Measurements from ENCODE around the gene TERT. TPM values are rescaled to one million over a fixed set of nuclear protein-coding genes. Genes with fewer than 3 reads are reported as not detected.

TERT gene
- total and polyA plus RNA-seq, 3 experiments from 2014 or later, result 2.0 to 2.5 TPM; not detected in 1

GRCh38 chr5:1246711-1247431, 48.0 kb downstream of the TERT start:
- H3K27me3 ChIP-seq (ENCODE audit: insufficient read depth, low read length, poor library complexity, severe bottlenecking), result peaks cover 9% of the 10 kb centered on the region
- Mint-ChIP-seq H3K27me3 (peaks cover 5 to 11% of the 10 kb centered on the region in 2 donors), H3K9me3 (no peaks in the 10 kb centered on the region), H3K4me1 (peaks cover 0 to 2% (median 0%) of the 10 kb centered on the region in 3 donors), H3K36me3 (no peaks in the 10 kb centered on the region), H3K27ac (no peak overlapping the region), H3K4me3 (no peak overlapping the region)
- DNase-seq, result peak in 1 of 5 donors; percentile 8
- no peak overlapping the region for H3K4me3 ChIP-seq (ENCODE audit: low read length)
- ChIA-PET POLR2A (no interaction called here), CTCF (no interaction called here)
- H3K36me3 ChIP-seq (ENCODE audit: insufficient read depth, low read length), result no peaks in the 10 kb centered on the region
- H3K9me3 ChIP-seq (ENCODE audit: low read length), result no peaks in the 10 kb centered on the region
- no peak overlapping the region for H3K27ac ChIP-seq (ENCODE audit: low read depth, low read length)
- no peaks in the 10 kb centered on the region for H3K4me1 ChIP-seq (ENCODE audit: insufficient read depth, low read length)

GRCh38 chr5:1245905-1246576, 48.8 kb downstream of the TERT start:
- Histone ChIP-seq H3K27ac (ENCODE audit: low read depth, low read length) (no peak overlapping the region), H3K4me1 (ENCODE audit: insufficient read depth, low read length) (no peaks in the 10 kb centered on the region), H3K4me3 (ENCODE audit: low read length) (no peak overlapping the region), H3K36me3 (ENCODE audit: insufficient read depth, low read length) (no peaks in the 10 kb centered on the region), H3K27me3 (ENCODE audit: insufficient read depth, low read length, poor library complexity, severe bottlenecking) (peaks cover 9% of the 10 kb centered on the region), H3K9me3 (ENCODE audit: low read length) (no peaks in the 10 kb centered on the region)
- Mint-ChIP-seq H3K4me1 (peaks cover 0 to 2% (median 0%) of the 10 kb centered on the region in 3 donors), H3K36me3 (no peaks in the 10 kb centered on the region), H3K27me3 (peaks cover 5 to 11% of the 10 kb centered on the region in 2 donors), H3K9me3 (no peaks in the 10 kb centered on the region), H3K27ac (no peak overlapping the region), H3K4me3 (no peak overlapping the region)
- ChIA-PET POLR2A (no interaction called here), CTCF (no interaction called here)
- no peak for DNase-seq

- POLR2A ChIA-PET, result no interaction called here
Observed at GRCh38 chr5:1244976-1245375, 49.9 kb downstream of the TERT start.

GRCh38 chr5:1244255-1244654, 50.6 kb downstream of the TERT start:
- Mint-ChIP-seq H3K9me3 (no peaks in the 10 kb centered on the region), H3K27ac (no peak overlapping the region), H3K27me3 (peaks cover 5 to 10% of the 10 kb centered on the region in 2 donors), H3K36me3 (no peaks in the 10 kb centered on the region), H3K4me3 (no peak overlapping the region), H3K4me1 (peaks cover 0 to 2% (median 0%) of the 10 kb centered on the region in 3 donors)
- Histone ChIP-seq H3K9me3 (ENCODE audit: low read length) (no peaks in the 10 kb centered on the region), H3K4me3 (ENCODE audit: low read length) (no peak overlapping the region), H3K4me1 (ENCODE audit: insufficient read depth, low read length) (no peaks in the 10 kb centered on the region), H3K27me3 (ENCODE audit: insufficient read depth, low read length, poor library complexity, severe bottlenecking) (peaks cover 9% of the 10 kb centered on the region), H3K27ac (ENCODE audit: low read depth, low read length) (no peak overlapping the region), H3K36me3 (ENCODE audit: insufficient read depth, low read length) (no peaks in the 10 kb centered on the region)
- CTCF ChIA-PET, result no interaction called here
- POLR2A ChIA-PET, result no interaction called here
- no peak for DNase-seq

More at GRCh38 chr5:1244976-1245375, 49.9 kb downstream of the TERT start:
- H3K4me1 Mint-ChIP-seq, result peaks cover 0 to 2% (median 0%) of the 10 kb centered on the region in 3 donors
- H3K4me3 ChIP-seq (ENCODE audit: low read length), result no peak overlapping the region
- no peaks in the 10 kb centered on the region for H3K36me3 ChIP-seq (ENCODE audit: insufficient read depth, low read length)
- no peak for DNase-seq
- H3K27me3 Mint-ChIP-seq, result peaks cover 5 to 10% of the 10 kb centered on the region in 2 donors
- peaks cover 9% of the 10 kb centered on the region for H3K27me3 ChIP-seq (ENCODE audit: insufficient read depth, low read length, poor library complexity, severe bottlenecking)
- H3K27ac Mint-ChIP-seq, result no peak overlapping the region
- CTCF ChIA-PET, result no interaction called here
- no peaks in the 10 kb centered on the region for H3K36me3 Mint-ChIP-seq
- H3K4me3 Mint-ChIP-seq, result no peak overlapping the region
- no peaks in the 10 kb centered on the region for H3K9me3 ChIP-seq (ENCODE audit: low read length)
- no peak overlapping the region for H3K27ac ChIP-seq (ENCODE audit: low read depth, low read length)
- H3K4me1 ChIP-seq (ENCODE audit: insufficient read depth, low read length), result no peaks in the 10 kb centered on the region
- no peaks in the 10 kb centered on the region for H3K9me3 Mint-ChIP-seq

- no peaks in the 10 kb centered on the region for H3K36me3 ChIP-seq (ENCODE audit: insufficient read depth, low read length)
- H3K4me3 Mint-ChIP-seq, result no peak overlapping the region
- H3K4me1 ChIP-seq (ENCODE audit: insufficient read depth, low read length), result no peaks in the 10 kb centered on the region
- H3K4me3 ChIP-seq (ENCODE audit: low read length), result no peak overlapping the region
- no peaks in the 10 kb centered on the region for H3K36me3 Mint-ChIP-seq
- H3K27me3 Mint-ChIP-seq, result peaks cover 5 to 10% of the 10 kb centered on the region in 2 donors
- H3K27ac Mint-ChIP-seq, result peak overlapping the region in 1 of 8 donors; percentile 32
- H3K27ac ChIP-seq (ENCODE audit: low read depth, low read length), result no peak overlapping the region
- peaks cover 9% of the 10 kb centered on the region for H3K27me3 ChIP-seq (ENCODE audit: insufficient read depth, low read length, poor library complexity, severe bottlenecking)
- DNase-seq, result no peak
- H3K9me3 Mint-ChIP-seq, result no peaks in the 10 kb centered on the region
- ChIA-PET POLR2A (no interaction called here), CTCF (no interaction called here)
- peaks cover 0 to 2% (median 0%) of the 10 kb centered on the region in 3 donors for H3K4me1 Mint-ChIP-seq
- no peaks in the 10 kb centered on the region for H3K9me3 ChIP-seq (ENCODE audit: low read length)
Observed at GRCh38 chr5:1243487-1244130, 51.3 kb downstream of the TERT start.

- H3K36me3 ChIP-seq (ENCODE audit: insufficient read depth, low read length), result no peaks in the 10 kb centered on the region
- POLR2A ChIA-PET, result no interaction called here
- no peaks in the 10 kb centered on the region for H3K4me1 ChIP-seq (ENCODE audit: insufficient read depth, low read length)
- H3K27me3 ChIP-seq (ENCODE audit: insufficient read depth, low read length, poor library complexity, severe bottlenecking), result peaks cover 9% of the 10 kb centered on the region
- Mint-ChIP-seq H3K36me3 (no peaks in the 10 kb centered on the region), H3K27ac (no peak overlapping the region), H3K4me3 (no peak overlapping the region), H3K9me3 (no peaks in the 10 kb centered on the region), H3K4me1 (peaks cover 0 to 2% (median 0%) of the 10 kb centered on the region in 3 donors), H3K27me3 (peaks cover 5 to 8% of the 10 kb centered on the region in 2 donors)
- no peaks in the 10 kb centered on the region for H3K9me3 ChIP-seq (ENCODE audit: low read length)
- H3K4me3 ChIP-seq (ENCODE audit: low read length), result no peak overlapping the region
- no peak overlapping the region for H3K27ac ChIP-seq (ENCODE audit: low read depth, low read length)
- no peak for DNase-seq
- CTCF ChIA-PET, result no interaction called here
Observed at GRCh38 chr5:1242733-1243486, 52.0 kb downstream of the TERT start.

- Histone ChIP-seq H3K4me1 (ENCODE audit: insufficient read depth, low read length) (no peaks in the 10 kb centered on the region), H3K4me3 (ENCODE audit: low read length) (no peak overlapping the region), H3K36me3 (ENCODE audit: insufficient read depth, low read length) (no peaks in the 10 kb centered on the region), H3K27ac (ENCODE audit: low read depth, low read length) (no peak overlapping the region), H3K9me3 (ENCODE audit: low read length) (no peaks in the 10 kb centered on the region), H3K27me3 (ENCODE audit: insufficient read depth, low read length, poor library complexity, severe bottlenecking) (peaks cover 1% of the 10 kb centered on the region)
- no peak overlapping the region for H3K27ac Mint-ChIP-seq
- no peak for DNase-seq
- peaks cover 0 to 2% (median 0%) of the 10 kb centered on the region in 5 donors for H3K9me3 Mint-ChIP-seq
- POLR2A ChIA-PET, result no interaction called here
- peaks cover 0 to 4% of the 10 kb centered on the region in 2 donors for H3K27me3 Mint-ChIP-seq
- no peak overlapping the region for H3K4me3 Mint-ChIP-seq
- CTCF ChIA-PET, result no interaction called here
- no peaks in the 10 kb centered on the region for H3K4me1 Mint-ChIP-seq
- H3K36me3 Mint-ChIP-seq, result no peaks in the 10 kb centered on the region
Observed at GRCh38 chr5:1241509-1242080, 53.3 kb downstream of the TERT start.

Data from CD8-positive, alpha-beta memory T cell (primary cell).